ENCODE data around the gene MEOX2.

Gene MEOX2

GRCh38 chr7:15686295-15686956 is at the start of gene MEOX2:
MEOX2 (minus strand) TSS chr7:15686683; CDS start chr7:15686402, 281 bp downstream.
- no peak for DNase-seq

- no peak for DNase-seq
Measured at GRCh38 chr7:15729746-15730145, 43.3 kb upstream of the MEOX2 start.

GRCh38 chr7:15725051-15725450 is 38.6 kb upstream of the MEOX2 start:
- no peak for DNase-seq

- no peak for DNase-seq
Measured at GRCh38 chr7:15723841-15724240, 37.4 kb upstream of the MEOX2 start.

GRCh38 chr7:15720849-15721471 is 34.5 kb upstream of the MEOX2 start:
- peak; percentile 14 for DNase-seq

GRCh38 chr7:15719311-15719710 is 32.8 kb upstream of the MEOX2 start:
- no peak for DNase-seq

GRCh38 chr7:15715435-15715834 is 29.0 kb upstream of the MEOX2 start:
- no peak for DNase-seq

- DNase-seq = no peak
Measured at GRCh38 chr7:15709978-15710377, 23.5 kb upstream of the MEOX2 start.

GRCh38 chr7:15707570-15707969 is 21.1 kb upstream of the MEOX2 start:
- DNase-seq = no peak

GRCh38 chr7:15703732-15704131 is 17.2 kb upstream of the MEOX2 start:
- no peak for DNase-seq

GRCh38 chr7:15692501-15693020 is 6.1 kb upstream of the MEOX2 start:
- DNase-seq = no peak

- DNase-seq = no peak
Measured at GRCh38 chr7:15688911-15689310, 2.4 kb upstream of the MEOX2 start.

GRCh38 chr7:15688279-15688626 is 1.8 kb upstream of the MEOX2 start:
- no peak for DNase-seq

- no peak for DNase-seq
Measured at GRCh38 chr7:15687546-15688278, 1.2 kb upstream of the MEOX2 start.

- DNase-seq = no peak
Measured at GRCh38 chr7:15686957-15687545, 568 bp upstream of the MEOX2 start.

- peak; percentile 60 for DNase-seq
Measured at GRCh38 chr7:15685358-15686294, 857 bp downstream of the MEOX2 start.

- no peak for DNase-seq
Measured at GRCh38 chr7:15684871-15685270, 1.6 kb downstream of the MEOX2 start.

- DNase-seq = no peak
Measured at GRCh38 chr7:15684111-15684800, 2.2 kb downstream of the MEOX2 start.

GRCh38 chr7:15682751-15683245 is 3.7 kb downstream of the MEOX2 start:
- DNase-seq = no peak

- DNase-seq = no peak
Measured at GRCh38 chr7:15682111-15682510, 4.4 kb downstream of the MEOX2 start.

- DNase-seq = no peak
Measured at GRCh38 chr7:15681631-15682030, 4.9 kb downstream of the MEOX2 start.

- no peak for DNase-seq
Measured at GRCh38 chr7:15681186-15681585, 5.3 kb downstream of the MEOX2 start.

Measured in NCI-H774 (cell line).